Fibroblast of lung (primary cell): ENCODE results near the gene SLC10A6. TPM values are rescaled to one million over a fixed set of nuclear protein-coding genes. Genes with fewer than 3 reads are reported as not detected.

Source experiments
- DNase-seq, 2 donors: peaks; one replicate each; pipeline versions ENCODE4 v3.0.0 to v3.0.0-alpha.2; 2010; ENCODE audit warnings: low read depth in 2 of 2
- H2AFZ ChIP-seq: 2 replicates; pipeline ENCODE4 v1.5.1; 2012; ENCODE audit warnings: low read length, control low read depth, inconsistent platforms
- H3K27ac ChIP-seq: 2 replicates; pipeline ENCODE4 v1.5.1; 2011; ENCODE audit warnings: low read length, control low read depth; ENCODE audit not compliant: insufficient read depth
- H3K27me3 ChIP-seq: 2 replicates; pipeline ENCODE4 v1.5.1; 2011; ENCODE audit warnings: mild to moderate bottlenecking, low read length; ENCODE audit not compliant: control insufficient read depth, insufficient read depth
- H3K36me3 ChIP-seq: 2 replicates; pipeline ENCODE4 v1.5.1; 2011; ENCODE audit warnings: low read length; ENCODE audit not compliant: control insufficient read depth, insufficient read depth
- H3K4me1 ChIP-seq: 2 replicates; pipeline ENCODE4 v1.5.1; 2011; ENCODE audit warnings: low read length; ENCODE audit not compliant: control insufficient read depth, insufficient read depth; ENCODE audit errors: extremely low read depth
- H3K4me2 ChIP-seq: 2 replicates; pipeline ENCODE4 v1.5.1; 2011; ENCODE audit warnings: low read length, control low read depth; ENCODE audit not compliant: insufficient read depth; ENCODE audit errors: extremely low read depth
- H3K4me3 ChIP-seq, 4 experiments: fragments of 200-600 bp in 1 of 4; sonication (generic) in 1 of 4; replicated peaks in 1 of 4; 2 replicates each; pipeline ENCODE4 v1.5.1; 2011 to 2016; ENCODE audit warnings: low read length in 4 of 4, low read depth in 3 of 4, mild to moderate bottlenecking in 3 of 4, control low read depth in 2 of 4, inconsistent platforms in 1 of 4, mixed read lengths in 1 of 4; ENCODE audit not compliant: insufficient read depth in 1 of 4; ENCODE audit errors: control extremely low read depth in 1 of 4
- H3K79me2 ChIP-seq: 2 replicates; pipeline ENCODE4 v1.5.1; 2012; ENCODE audit warnings: mild to moderate bottlenecking, low read length, inconsistent platforms; ENCODE audit not compliant: control insufficient read depth, insufficient read depth
- H3K9ac ChIP-seq: 2 replicates; pipeline ENCODE4 v1.5.1; 2011; ENCODE audit warnings: mild to moderate bottlenecking, low read length, control low read depth; ENCODE audit not compliant: insufficient read depth
- H3K9me3 ChIP-seq: 2 replicates; pipeline ENCODE4 v1.5.1; 2012; ENCODE audit warnings: low read depth, low read length; ENCODE audit not compliant: control insufficient read depth, insufficient read depth
- H4K20me1 ChIP-seq: 2 replicates; pipeline ENCODE4 v1.5.1; 2011; ENCODE audit warnings: low read length; ENCODE audit not compliant: control insufficient read depth, insufficient read depth; ENCODE audit errors: extremely low read depth
- CTCF ChIP-seq, 2 donors: IDR thresholded peaks in 1 of 2; conservative IDR thresholded peaks in 1 of 2; 1 replicate in 1 of 2; 2 replicates in 1 of 2; pipeline ENCODE4 v1.5.1; 2011 to 2012; ENCODE audit warnings: low read length in 2 of 2, control low read depth in 1 of 2, inconsistent platforms in 1 of 2, low read depth in 1 of 2, mild to moderate bottlenecking in 1 of 2
- EZH2 ChIP-seq: IDR thresholded peaks from 2 replicates; pipeline ENCODE4 v1.5.1; 2012; ENCODE audit warnings: low read length, control low read depth, mild to moderate bottlenecking; ENCODE audit errors: missing control alignments
- polyA plus RNA-seq, 2 donors: library from polyadenylated mRNA; depleted of rRNA in 1 of 2; stranded (reverse) in 1 of 2; unstranded in 1 of 2; fragments of >200 nt; gene quantifications; 2 replicates each; pipeline ENCODE4 v1.2.1, GENCODE V29; 2011 to 2012; ENCODE audit warnings: missing spikeins in 1 of 2
- total RNA-seq: library from RNA; depleted of rRNA; stranded (reverse); fragments of >200 nt; gene quantifications from 2 replicates; pipeline ENCODE4 v1.2.1, GENCODE V29; 2014

SLC10A6 gene
- total and polyA plus RNA-seq, 2 donors (not counting 1 experiment from before 2014, with no cell fraction given), result 0.66 TPM; not detected in 1

GRCh38 chr4:86791126-86791525 is 58.1 kb downstream of the SLC10A6 start:
- Histone ChIP-seq H3K79me2 (no peaks in the 10 kb centered on the region), H3K4me2 (no peak overlapping the region), H3K4me3 (no peak overlapping the region)

DNA sequence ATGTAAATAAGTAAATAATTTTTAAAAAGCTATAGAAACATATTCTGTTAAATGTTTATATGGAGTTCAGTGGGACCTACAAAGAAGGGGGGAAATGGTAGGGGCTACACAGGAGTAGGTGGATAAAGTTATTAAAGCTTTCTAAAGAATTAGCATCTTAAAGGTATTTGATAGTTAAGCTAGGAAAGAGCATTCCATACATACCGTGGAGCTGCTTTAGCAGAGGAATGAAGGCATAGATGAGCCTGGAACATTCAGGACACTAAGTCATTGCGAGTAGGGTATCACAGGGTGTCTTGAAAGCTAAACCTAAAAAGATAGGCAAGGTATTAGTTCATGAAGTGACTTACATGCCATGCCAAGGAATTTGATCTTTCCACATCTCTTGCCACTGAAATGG is 60.4 kb downstream of the SLC10A6 start:
- TF ChIP-seq EZH2 (no peak), CTCF (conservative IDR thresholded peaks at IDR 0.05 in 1 of 2, IDR thresholded peaks at IDR 0.05 in 1 of 2; ENCODE audit: low read depth in 1 of 2, low read length in 2 of 2) (no peak)
- no peaks in the 10 kb centered on the region for H3K4me1 ChIP-seq
- H3K9me3 ChIP-seq, result no peaks in the 10 kb centered on the region
- peaks cover 5% of the 10 kb centered on the region for H3K36me3 ChIP-seq
- no peak overlapping the region for H3K9ac ChIP-seq
- no peak overlapping the region for H3K4me3 ChIP-seq
- no peak overlapping the region for H2AFZ ChIP-seq
- no peaks in the 10 kb centered on the region for H4K20me1 ChIP-seq
- DNase-seq, result peak in 1 of 2 donors; percentile 3
- no peak overlapping the region for H3K27ac ChIP-seq
- no peaks in the 10 kb centered on the region for H3K79me2 ChIP-seq
- no peaks in the 10 kb centered on the region for H3K27me3 ChIP-seq
- H3K4me2 ChIP-seq, result no peak overlapping the region

More at GRCh38 chr4:86791126-86791525, 58.1 kb downstream of the SLC10A6 start:
- Histone ChIP-seq H3K27ac (no peak overlapping the region), H4K20me1 (no peaks in the 10 kb centered on the region), H3K36me3 (peaks cover 5% of the 10 kb centered on the region), H3K9ac (no peak overlapping the region), H3K27me3 (no peaks in the 10 kb centered on the region), H3K4me1 (no peaks in the 10 kb centered on the region), H3K9me3 (no peaks in the 10 kb centered on the region), H2AFZ (no peak overlapping the region)
- no peak for DNase-seq
- TF ChIP-seq CTCF (conservative IDR thresholded peaks at IDR 0.05 in 1 of 2, IDR thresholded peaks at IDR 0.05 in 1 of 2; ENCODE audit: low read depth in 1 of 2, low read length in 2 of 2), result no peak
- TF ChIP-seq EZH2, result no peak

DNA sequence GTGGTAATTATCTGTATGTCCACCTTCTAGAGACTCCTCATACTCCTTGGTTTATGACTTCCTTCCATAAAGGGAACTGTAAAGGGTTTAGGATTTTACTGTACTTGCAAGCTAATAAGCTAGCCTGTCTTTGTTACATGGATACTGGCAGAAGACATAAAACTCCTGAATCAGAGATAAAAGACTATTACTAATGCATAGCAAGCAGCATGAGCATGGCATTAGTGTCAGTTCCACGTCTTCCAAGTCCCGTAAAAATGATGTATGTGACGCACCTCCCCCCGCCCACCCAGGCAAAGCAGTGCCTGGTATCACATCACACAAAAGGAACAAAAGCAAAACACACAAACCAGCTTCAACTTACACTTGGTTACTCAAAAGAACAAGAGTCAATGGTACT is 71.0 kb downstream of the SLC10A6 start:
- peaks cover 7% of the 10 kb centered on the region for H3K36me3 ChIP-seq

More for the DNA sequence above, 71.0 kb downstream of the SLC10A6 start:
- Histone ChIP-seq H2AFZ (no peak overlapping the region), H3K27ac (no peak overlapping the region), H3K4me1 (no peaks in the 10 kb centered on the region), H3K27me3 (no peaks in the 10 kb centered on the region), H3K4me3 (no peak overlapping the region), H3K9ac (no peak overlapping the region), H3K4me2 (no peak overlapping the region), H4K20me1 (no peaks in the 10 kb centered on the region), H3K79me2 (no peaks in the 10 kb centered on the region), H3K9me3 (no peaks in the 10 kb centered on the region)
- TF ChIP-seq CTCF (conservative IDR thresholded peaks at IDR 0.05 in 1 of 2, IDR thresholded peaks at IDR 0.05 in 1 of 2; ENCODE audit: low read depth in 1 of 2, low read length in 2 of 2), result no peak
- TF ChIP-seq EZH2, result no peak
- peak in 1 of 2 donors; percentile 2 for DNase-seq
